HCT116 (cell line): ENCODE data around the gene CHODL. TPM values are rescaled to one million over a fixed set of nuclear protein-coding genes. Genes with fewer than 3 reads are reported as not detected.

Source experiments
- ATAC-seq: fragments of 200-7000 bp; cut with Tn5 transposase; 2 replicates; pipeline ENCODE4 v1.9.1; 2020; ENCODE audit warnings: mild to moderate bottlenecking, moderate library complexity
- BruUV-seq: library from RNA; stranded (reverse); fragments of 400-500 nt; replicated peaks from 2 replicates; lab custom pipeline; 2021; lab: Mats Ljungman, UMichigan
- CTCF ChIA-PET: fragments of 300-600 bp; sonication (Branson Sonifier 250); formaldehyde crosslinking; loops from one replicate; lab custom pipeline; 2021; ENCODE audit warnings: antibody characterized with exemption; lab: Charles Lee
- POLR2A ChIA-PET: fragments of 300-600, 350-600 bp; sonication (Branson Sonifier 250); formaldehyde crosslinking; loops from one replicate; lab custom pipeline; 2021; ENCODE audit warnings: antibody characterized with exemption; lab: Charles Lee
- RAD21 ChIA-PET, 2 experiments: fragments of 300-600 bp; sonication (Branson Sonifier 250); formaldehyde crosslinking; loops; one replicate each; lab custom pipeline; 2023; ENCODE audit warnings: low total read pairs in 2 of 2; ENCODE audit not compliant: uncharacterized antibody in 2 of 2, unreplicated experiment in 2 of 2, low non-redundant PET in 1 of 2; lab: Charles Lee
- DNase-seq: peaks from one replicate; pipeline ENCODE4 v3.0.0-alpha.2; 2010; ENCODE audit warnings: low read depth, low spot score
- H2AFZ ChIP-seq: fragments of 200-600 bp; shearing (Covaris generic), sonication (generic); 2 replicates; pipeline ENCODE4 v1.6.1; 2017; ENCODE audit warnings: low read depth, mixed run types, mixed read lengths, antibody characterized with exemption, low read length; ENCODE audit not compliant: poor library complexity, severe bottlenecking
- H3K27ac ChIP-seq: 2 replicates; pipeline ENCODE4 v1.5.1; 2012; ENCODE audit warnings: low read depth, low read length
- H3K27me3 ChIP-seq: fragments of 200-600 bp; sonication (generic); 2 replicates; pipeline ENCODE4 v1.6.1; 2016; ENCODE audit warnings: mixed run types, low read length, mixed read lengths; ENCODE audit not compliant: insufficient read depth
- H3K36me3 ChIP-seq, 2 experiments: fragments of 200-500 bp in 1 of 2; fragments of 200-600 bp in 1 of 2; sonication (Bioruptor generic) in 1 of 2; sonication (generic) in 1 of 2; 2 replicates each; pipeline versions ENCODE4 v1.5.1 to v1.6.1; 2014 to 2016; ENCODE audit warnings: low read length in 2 of 2, inconsistent platforms in 1 of 2, mixed read lengths in 1 of 2, mixed run types in 1 of 2; ENCODE audit not compliant: insufficient read depth in 2 of 2, control insufficient read depth in 1 of 2
- H3K4me1 ChIP-seq, 2 experiments: fragments of 200-600 bp in 1 of 2; sonication (generic) in 1 of 2; 2 replicates each; pipeline versions ENCODE4 v1.5.1 to v1.6.1; 2012 to 2017; ENCODE audit warnings: low read length in 2 of 2, inconsistent platforms in 1 of 2, mild to moderate bottlenecking in 1 of 2, mixed read lengths in 1 of 2, mixed run types in 1 of 2, moderate library complexity in 1 of 2; ENCODE audit not compliant: insufficient read depth in 2 of 2, control insufficient read depth in 1 of 2
- H3K4me2 ChIP-seq: fragments of 200-600 bp; sonication (generic); 2 replicates; pipeline ENCODE4 v1.6.1; 2017; ENCODE audit warnings: mixed run types, low read length, mixed read lengths
- H3K4me3 ChIP-seq, 2 experiments: fragments of 200-600 bp in 1 of 2; sonication (generic) in 1 of 2; replicated peaks in 1 of 2; 2 replicates each; pipeline ENCODE4 v1.5.1; 2011 to 2016; ENCODE audit warnings: low read length in 2 of 2, control low read depth in 1 of 2, low read depth in 1 of 2, mild to moderate bottlenecking in 1 of 2, mixed read lengths in 1 of 2, mixed run types in 1 of 2
- H3K79me2 ChIP-seq: fragments of 200-600 bp; sonication (generic); 2 replicates; pipeline ENCODE4 v1.6.1; 2017; ENCODE audit warnings: mild to moderate bottlenecking, mixed run types, low read length, moderate library complexity, mixed read lengths; ENCODE audit not compliant: insufficient read depth
- H3K9ac ChIP-seq: fragments of 200-600 bp; sonication (generic); 2 replicates; pipeline ENCODE4 v1.6.1; 2016; ENCODE audit warnings: low read length, mixed read lengths
- H3K9me2 ChIP-seq: fragments of 200-600 bp; sonication (generic), shearing (Covaris generic); 2 replicates; pipeline ENCODE4 v1.6.1; 2017; ENCODE audit warnings: mixed run types, mild to moderate bottlenecking, moderate library complexity; ENCODE audit not compliant: insufficient read depth
- H3K9me3 ChIP-seq, 2 experiments: fragments of 200-500 bp in 1 of 2; fragments of 200-600 bp in 1 of 2; sonication (Bioruptor generic) in 1 of 2; sonication (generic) in 1 of 2; 2 replicates each; pipeline ENCODE4 v1.6.1; 2014 to 2017; ENCODE audit warnings: low read length in 2 of 2, mixed read lengths in 2 of 2, inconsistent platforms in 1 of 2, low read depth in 1 of 2, mild to moderate bottlenecking in 1 of 2, mixed run types in 1 of 2, moderate library complexity in 1 of 2; ENCODE audit not compliant: control insufficient read depth in 1 of 2, insufficient read depth in 1 of 2
- H4K20me1 ChIP-seq: fragments of 200-600 bp; sonication (generic), shearing (Covaris generic); 2 replicates; pipeline ENCODE4 v1.6.1; 2017; ENCODE audit warnings: mixed run types, mild to moderate bottlenecking, moderate library complexity; ENCODE audit not compliant: insufficient read depth
- CBX3 ChIP-seq: IDR thresholded peaks from 2 replicates; pipeline ENCODE4 v1.6.1; 2012; ENCODE audit warnings: low read depth
- CEBPB ChIP-seq: IDR thresholded peaks from 2 replicates; pipeline ENCODE4 v1.6.1; 2012; ENCODE audit warnings: low read depth
- EGR1 ChIP-seq: IDR thresholded peaks from 2 replicates; pipeline ENCODE4 v1.6.1; 2012; ENCODE audit warnings: low read depth
- ELF1 ChIP-seq: IDR thresholded peaks from 2 replicates; pipeline ENCODE4 v1.6.1; 2012; ENCODE audit warnings: low read depth, borderline replicate concordance
- EZH2 ChIP-seq: fragments of 200-600 bp; sonication (generic); IDR thresholded peaks from 2 replicates; pipeline ENCODE4 v1.6.1; 2017; ENCODE audit warnings: antibody characterized with exemption, mixed run types
- FOSL1 ChIP-seq: IDR thresholded peaks from 2 replicates; pipeline ENCODE4 v1.6.1; 2012; ENCODE audit warnings: low read depth
- JUND ChIP-seq: IDR thresholded peaks from 2 replicates; pipeline ENCODE4 v1.6.1; 2012
- POLR2A ChIP-seq: IDR thresholded peaks from 2 replicates; pipeline ENCODE4 v1.7.0; 2011; ENCODE audit warnings: borderline replicate concordance; ENCODE audit not compliant: insufficient read depth, insufficient read length; ENCODE audit errors: extremely low read depth
- POLR2AphosphoS5 ChIP-seq: IDR thresholded peaks from 2 replicates; pipeline ENCODE4 v1.6.1; 2011; ENCODE audit warnings: mild to moderate bottlenecking, low read depth, low read length, moderate library complexity
- SIN3A ChIP-seq: IDR thresholded peaks from 2 replicates; pipeline ENCODE4 v1.6.1; 2012; ENCODE audit warnings: low read depth
- SRF ChIP-seq: IDR thresholded peaks from 2 replicates; pipeline ENCODE4 v1.6.1; 2012; ENCODE audit warnings: low read depth
- YY1 ChIP-seq: IDR thresholded peaks from 2 replicates; pipeline ENCODE4 v1.6.1; 2011; ENCODE audit warnings: low read length, low read depth, moderate library complexity, mild to moderate bottlenecking; ENCODE audit not compliant: insufficient replicate concordance; ENCODE audit errors: extremely low read depth
- ZFX ChIP-seq: fragments of 450-650 bp; IDR thresholded peaks from 2 replicates; pipeline ENCODE4 v1.6.1; 2017
- ZNF274 ChIP-seq: fragments of 200-500 bp; sonication (Bioruptor generic); IDR thresholded peaks from 2 replicates; pipeline ENCODE4 v1.6.1; 2014; ENCODE audit warnings: mild to moderate bottlenecking, low read depth, low read length, inconsistent platforms
- intact Hi-C: fragments of 100-400 bp; cut with micrococcal nuclease; formaldehyde crosslinking; loops from 2 replicates; pipeline ENCODE4 v1.10.0; 2022
- total RNA-seq: library from RNA; stranded (reverse); gene quantifications from one replicate; pipeline ENCODE4 v1.2.1, GENCODE V29; 2021; ENCODE audit not compliant: unreplicated experiment
- TF ChIP-seq, protein P1 (sequence below): IDR thresholded peaks from 2 replicates; pipeline ENCODE4 v1.6.1; 2012
- TF ChIP-seq, protein P2 (sequence below), 3 experiments: fragments of 200-600 bp in 1 of 3; sonication (generic) in 1 of 3; IDR thresholded peaks in 2 of 3; conservative IDR thresholded peaks in 1 of 3; 2 replicates each; pipeline ENCODE4 v1.5.1; 2012 to 2017; ENCODE audit warnings: low read depth in 2 of 3, low read length in 2 of 3, antibody characterized with exemption in 1 of 3, borderline replicate concordance in 1 of 3, control low read depth in 1 of 3, mild to moderate bottlenecking in 1 of 3, mixed read lengths in 1 of 3, mixed run types in 1 of 3, moderate library complexity in 1 of 3; ENCODE audit not compliant: insufficient read depth in 1 of 3
- TF ChIP-seq, protein P3 (sequence below): IDR thresholded peaks from 2 replicates; pipeline ENCODE4 v1.6.1; 2011; ENCODE audit warnings: mild to moderate bottlenecking, low read length, moderate library complexity; ENCODE audit not compliant: insufficient replicate concordance; ENCODE audit errors: extremely low read depth
- TF ChIP-seq, protein P4 (sequence below): IDR thresholded peaks from 2 replicates; pipeline ENCODE4 v1.6.1; 2012; ENCODE audit warnings: low read depth
- TF ChIP-seq, protein P5 (sequence below): IDR thresholded peaks from 2 replicates; pipeline ENCODE4 v1.6.1; 2012

CHODL gene
- total RNA-seq, 1 experiment from 2014 or later = not detected

DNA sequence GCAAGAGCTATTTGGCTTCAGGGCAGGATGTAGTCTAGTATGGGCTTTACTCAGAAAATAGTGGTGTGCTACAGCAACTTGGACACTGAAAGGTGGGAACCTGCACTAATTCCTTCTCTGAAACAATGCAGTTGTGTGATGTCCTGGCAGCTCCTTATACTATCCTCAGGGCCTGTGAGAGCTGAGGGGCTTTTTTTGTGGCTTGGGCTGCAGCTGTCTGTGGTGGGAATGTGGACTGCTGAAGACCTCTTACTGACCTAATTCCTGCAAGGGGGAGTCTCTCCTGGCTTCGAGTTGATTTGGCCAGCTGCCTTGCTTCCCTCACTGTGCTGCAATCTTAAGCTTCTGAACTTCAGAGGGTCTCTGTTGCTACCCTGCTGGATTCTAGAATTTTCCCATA, 22.3 kb upstream of the CHODL start:
- no peak for DNase-seq
- Histone ChIP-seq H3K9ac (no peak overlapping the region), H3K79me2 (no peaks in the 10 kb centered on the region), H4K20me1 (no peaks in the 10 kb centered on the region), H3K9me3 (peaks cover 6 to 28% of the 10 kb centered on the region in 2 experiments; a peak in 2 of 4 replicates), H3K4me2 (no peak overlapping the region), H3K36me3 (no peaks in the 10 kb centered on the region), H3K27me3 (no peaks in the 10 kb centered on the region), H3K4me3 (no peak overlapping the region), H3K27ac (no peak overlapping the region), H3K9me2 (no peaks in the 10 kb centered on the region), H3K4me1 (no peaks in the 10 kb centered on the region), H2AFZ (no peak overlapping the region)
- intact Hi-C loops = no loop called here
- CTCF ChIA-PET = no interaction called here
- no peak for ATAC-seq
- no TSS peak for BruUV-seq
- POLR2A ChIA-PET = no interaction called here
- TF ChIP-seq EGR1 (no peak), JUND (no peak), EZH2 (no peak), CBX3 (no peak), YY1 (no peak), FOSL1 (no peak), ZNF274 (no peak), ZFX (no peak), CEBPB (no peak), ELF1 (no peak), POLR2A (no peak), POLR2AphosphoS5 (no peak), SRF (no peak), SIN3A (no peak)
- TF ChIP-seq, protein P1, sequence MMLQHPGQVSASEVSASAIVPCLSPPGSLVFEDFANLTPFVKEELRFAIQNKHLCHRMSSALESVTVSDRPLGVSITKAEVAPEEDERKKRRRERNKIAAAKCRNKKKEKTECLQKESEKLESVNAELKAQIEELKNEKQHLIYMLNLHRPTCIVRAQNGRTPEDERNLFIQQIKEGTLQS = no peak
- TF ChIP-seq, protein P2, sequence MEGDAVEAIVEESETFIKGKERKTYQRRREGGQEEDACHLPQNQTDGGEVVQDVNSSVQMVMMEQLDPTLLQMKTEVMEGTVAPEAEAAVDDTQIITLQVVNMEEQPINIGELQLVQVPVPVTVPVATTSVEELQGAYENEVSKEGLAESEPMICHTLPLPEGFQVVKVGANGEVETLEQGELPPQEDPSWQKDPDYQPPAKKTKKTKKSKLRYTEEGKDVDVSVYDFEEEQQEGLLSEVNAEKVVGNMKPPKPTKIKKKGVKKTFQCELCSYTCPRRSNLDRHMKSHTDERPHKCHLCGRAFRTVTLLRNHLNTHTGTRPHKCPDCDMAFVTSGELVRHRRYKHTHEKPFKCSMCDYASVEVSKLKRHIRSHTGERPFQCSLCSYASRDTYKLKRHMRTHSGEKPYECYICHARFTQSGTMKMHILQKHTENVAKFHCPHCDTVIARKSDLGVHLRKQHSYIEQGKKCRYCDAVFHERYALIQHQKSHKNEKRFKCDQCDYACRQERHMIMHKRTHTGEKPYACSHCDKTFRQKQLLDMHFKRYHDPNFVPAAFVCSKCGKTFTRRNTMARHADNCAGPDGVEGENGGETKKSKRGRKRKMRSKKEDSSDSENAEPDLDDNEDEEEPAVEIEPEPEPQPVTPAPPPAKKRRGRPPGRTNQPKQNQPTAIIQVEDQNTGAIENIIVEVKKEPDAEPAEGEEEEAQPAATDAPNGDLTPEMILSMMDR (IDR thresholded peaks at IDR 0.05 in 2 of 3, conservative IDR thresholded peaks at IDR 0.05 in 1 of 3; ENCODE audit: borderline replicate concordance in 1 of 3, insufficient read depth in 1 of 3, low read depth in 2 of 3, low read length in 2 of 3) = no peak
- TF ChIP-seq, protein P3, sequence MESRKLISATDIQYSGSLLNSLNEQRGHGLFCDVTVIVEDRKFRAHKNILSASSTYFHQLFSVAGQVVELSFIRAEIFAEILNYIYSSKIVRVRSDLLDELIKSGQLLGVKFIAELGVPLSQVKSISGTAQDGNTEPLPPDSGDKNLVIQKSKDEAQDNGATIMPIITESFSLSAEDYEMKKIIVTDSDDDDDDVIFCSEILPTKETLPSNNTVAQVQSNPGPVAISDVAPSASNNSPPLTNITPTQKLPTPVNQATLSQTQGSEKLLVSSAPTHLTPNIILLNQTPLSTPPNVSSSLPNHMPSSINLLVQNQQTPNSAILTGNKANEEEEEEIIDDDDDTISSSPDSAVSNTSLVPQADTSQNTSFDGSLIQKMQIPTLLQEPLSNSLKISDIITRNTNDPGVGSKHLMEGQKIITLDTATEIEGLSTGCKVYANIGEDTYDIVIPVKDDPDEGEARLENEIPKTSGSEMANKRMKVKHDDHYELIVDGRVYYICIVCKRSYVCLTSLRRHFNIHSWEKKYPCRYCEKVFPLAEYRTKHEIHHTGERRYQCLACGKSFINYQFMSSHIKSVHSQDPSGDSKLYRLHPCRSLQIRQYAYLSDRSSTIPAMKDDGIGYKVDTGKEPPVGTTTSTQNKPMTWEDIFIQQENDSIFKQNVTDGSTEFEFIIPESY = no peak
- TF ChIP-seq, protein P4, sequence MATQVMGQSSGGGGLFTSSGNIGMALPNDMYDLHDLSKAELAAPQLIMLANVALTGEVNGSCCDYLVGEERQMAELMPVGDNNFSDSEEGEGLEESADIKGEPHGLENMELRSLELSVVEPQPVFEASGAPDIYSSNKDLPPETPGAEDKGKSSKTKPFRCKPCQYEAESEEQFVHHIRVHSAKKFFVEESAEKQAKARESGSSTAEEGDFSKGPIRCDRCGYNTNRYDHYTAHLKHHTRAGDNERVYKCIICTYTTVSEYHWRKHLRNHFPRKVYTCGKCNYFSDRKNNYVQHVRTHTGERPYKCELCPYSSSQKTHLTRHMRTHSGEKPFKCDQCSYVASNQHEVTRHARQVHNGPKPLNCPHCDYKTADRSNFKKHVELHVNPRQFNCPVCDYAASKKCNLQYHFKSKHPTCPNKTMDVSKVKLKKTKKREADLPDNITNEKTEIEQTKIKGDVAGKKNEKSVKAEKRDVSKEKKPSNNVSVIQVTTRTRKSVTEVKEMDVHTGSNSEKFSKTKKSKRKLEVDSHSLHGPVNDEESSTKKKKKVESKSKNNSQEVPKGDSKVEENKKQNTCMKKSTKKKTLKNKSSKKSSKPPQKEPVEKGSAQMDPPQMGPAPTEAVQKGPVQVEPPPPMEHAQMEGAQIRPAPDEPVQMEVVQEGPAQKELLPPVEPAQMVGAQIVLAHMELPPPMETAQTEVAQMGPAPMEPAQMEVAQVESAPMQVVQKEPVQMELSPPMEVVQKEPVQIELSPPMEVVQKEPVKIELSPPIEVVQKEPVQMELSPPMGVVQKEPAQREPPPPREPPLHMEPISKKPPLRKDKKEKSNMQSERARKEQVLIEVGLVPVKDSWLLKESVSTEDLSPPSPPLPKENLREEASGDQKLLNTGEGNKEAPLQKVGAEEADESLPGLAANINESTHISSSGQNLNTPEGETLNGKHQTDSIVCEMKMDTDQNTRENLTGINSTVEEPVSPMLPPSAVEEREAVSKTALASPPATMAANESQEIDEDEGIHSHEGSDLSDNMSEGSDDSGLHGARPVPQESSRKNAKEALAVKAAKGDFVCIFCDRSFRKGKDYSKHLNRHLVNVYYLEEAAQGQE = no peak
- TF ChIP-seq, protein P5, sequence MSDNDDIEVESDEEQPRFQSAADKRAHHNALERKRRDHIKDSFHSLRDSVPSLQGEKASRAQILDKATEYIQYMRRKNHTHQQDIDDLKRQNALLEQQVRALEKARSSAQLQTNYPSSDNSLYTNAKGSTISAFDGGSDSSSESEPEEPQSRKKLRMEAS = no peak
- RAD21 ChIA-PET = no interaction called here
